NCI-H187 treated with DMSO at 0.1 percent for 48 hours (cell line): ENCODE results near the gene KCNH2.
"Not testable (repeated sequence)": the region's sequence is repeated elsewhere in the genome, so short reads cannot be mapped to it uniquely, and the experiment has no call there.

Experiments
- DNase-seq: peaks from one replicate; lab custom pipeline; 2025; lab: John Stamatoyannopoulos, UW

The KCNH2 gene, protein sequence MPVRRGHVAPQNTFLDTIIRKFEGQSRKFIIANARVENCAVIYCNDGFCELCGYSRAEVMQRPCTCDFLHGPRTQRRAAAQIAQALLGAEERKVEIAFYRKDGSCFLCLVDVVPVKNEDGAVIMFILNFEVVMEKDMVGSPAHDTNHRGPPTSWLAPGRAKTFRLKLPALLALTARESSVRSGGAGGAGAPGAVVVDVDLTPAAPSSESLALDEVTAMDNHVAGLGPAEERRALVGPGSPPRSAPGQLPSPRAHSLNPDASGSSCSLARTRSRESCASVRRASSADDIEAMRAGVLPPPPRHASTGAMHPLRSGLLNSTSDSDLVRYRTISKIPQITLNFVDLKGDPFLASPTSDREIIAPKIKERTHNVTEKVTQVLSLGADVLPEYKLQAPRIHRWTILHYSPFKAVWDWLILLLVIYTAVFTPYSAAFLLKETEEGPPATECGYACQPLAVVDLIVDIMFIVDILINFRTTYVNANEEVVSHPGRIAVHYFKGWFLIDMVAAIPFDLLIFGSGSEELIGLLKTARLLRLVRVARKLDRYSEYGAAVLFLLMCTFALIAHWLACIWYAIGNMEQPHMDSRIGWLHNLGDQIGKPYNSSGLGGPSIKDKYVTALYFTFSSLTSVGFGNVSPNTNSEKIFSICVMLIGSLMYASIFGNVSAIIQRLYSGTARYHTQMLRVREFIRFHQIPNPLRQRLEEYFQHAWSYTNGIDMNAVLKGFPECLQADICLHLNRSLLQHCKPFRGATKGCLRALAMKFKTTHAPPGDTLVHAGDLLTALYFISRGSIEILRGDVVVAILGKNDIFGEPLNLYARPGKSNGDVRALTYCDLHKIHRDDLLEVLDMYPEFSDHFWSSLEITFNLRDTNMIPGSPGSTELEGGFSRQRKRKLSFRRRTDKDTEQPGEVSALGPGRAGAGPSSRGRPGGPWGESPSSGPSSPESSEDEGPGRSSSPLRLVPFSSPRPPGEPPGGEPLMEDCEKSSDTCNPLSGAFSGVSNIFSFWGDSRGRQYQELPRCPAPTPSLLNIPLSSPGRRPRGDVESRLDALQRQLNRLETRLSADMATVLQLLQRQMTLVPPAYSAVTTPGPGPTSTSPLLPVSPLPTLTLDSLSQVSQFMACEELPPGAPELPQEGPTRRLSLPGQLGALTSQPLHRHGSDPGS

DNA sequence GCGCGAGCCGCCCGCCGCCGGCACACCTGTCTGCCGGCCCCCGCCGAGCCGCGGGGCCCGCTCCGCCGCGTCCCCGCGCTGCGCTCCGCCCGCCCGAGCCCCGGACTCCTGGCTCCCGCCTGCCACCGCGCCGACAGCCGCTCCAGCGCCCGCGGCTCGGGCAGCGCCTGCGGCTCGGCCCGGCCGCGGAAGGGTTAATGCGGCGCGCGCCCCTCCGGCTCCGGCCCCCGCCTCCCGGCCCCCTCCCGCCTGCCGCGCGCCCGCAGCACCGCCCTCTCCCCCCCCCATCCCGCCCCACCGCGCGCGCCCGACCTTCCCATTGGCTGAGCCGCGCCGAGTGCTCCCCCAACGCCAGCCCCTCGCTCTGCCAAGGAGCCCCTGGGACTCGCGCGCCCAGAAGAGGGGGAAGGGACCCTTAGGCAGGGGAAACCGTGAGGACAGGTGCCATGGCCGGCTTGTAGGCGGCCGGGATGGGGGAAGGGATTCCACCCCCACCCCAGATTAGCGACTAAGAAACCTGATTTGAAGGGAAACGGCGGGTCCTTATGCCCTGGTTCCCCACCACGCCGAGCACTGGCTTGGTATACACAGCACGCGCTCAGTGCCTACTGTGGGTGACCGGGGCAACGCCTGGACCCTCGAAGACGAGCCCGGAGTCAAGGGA, at the start of gene KCNH2:
Gene KCNH2 (minus strand): TSS at position 196 of the 664 bp plus-strand sequence. CDS start 408 bp downstream, outside the sequence.
- peak; percentile 67 for DNase-seq

DNA sequence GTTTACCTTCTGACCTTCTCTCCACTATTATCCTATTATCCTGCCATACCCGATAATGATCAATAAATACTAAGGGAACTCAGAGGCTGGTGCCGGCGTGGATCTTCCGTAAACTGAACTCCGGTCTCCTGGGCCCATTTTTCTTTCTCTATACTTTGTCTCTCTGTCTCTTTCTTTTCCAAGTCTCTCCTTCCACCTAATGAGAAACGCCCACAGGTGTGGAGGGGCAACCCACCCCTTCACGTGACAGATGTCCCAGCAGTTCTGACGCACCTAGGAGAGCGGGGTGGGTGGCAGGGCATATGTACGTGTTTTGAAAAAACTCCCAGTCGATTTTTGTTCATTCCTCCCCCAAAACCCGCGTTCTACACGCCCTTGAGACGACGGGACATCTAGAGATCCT, 49.6 kb upstream of the KCNH2 start:
- DNase-seq = not testable (repeated sequence)

DNA sequence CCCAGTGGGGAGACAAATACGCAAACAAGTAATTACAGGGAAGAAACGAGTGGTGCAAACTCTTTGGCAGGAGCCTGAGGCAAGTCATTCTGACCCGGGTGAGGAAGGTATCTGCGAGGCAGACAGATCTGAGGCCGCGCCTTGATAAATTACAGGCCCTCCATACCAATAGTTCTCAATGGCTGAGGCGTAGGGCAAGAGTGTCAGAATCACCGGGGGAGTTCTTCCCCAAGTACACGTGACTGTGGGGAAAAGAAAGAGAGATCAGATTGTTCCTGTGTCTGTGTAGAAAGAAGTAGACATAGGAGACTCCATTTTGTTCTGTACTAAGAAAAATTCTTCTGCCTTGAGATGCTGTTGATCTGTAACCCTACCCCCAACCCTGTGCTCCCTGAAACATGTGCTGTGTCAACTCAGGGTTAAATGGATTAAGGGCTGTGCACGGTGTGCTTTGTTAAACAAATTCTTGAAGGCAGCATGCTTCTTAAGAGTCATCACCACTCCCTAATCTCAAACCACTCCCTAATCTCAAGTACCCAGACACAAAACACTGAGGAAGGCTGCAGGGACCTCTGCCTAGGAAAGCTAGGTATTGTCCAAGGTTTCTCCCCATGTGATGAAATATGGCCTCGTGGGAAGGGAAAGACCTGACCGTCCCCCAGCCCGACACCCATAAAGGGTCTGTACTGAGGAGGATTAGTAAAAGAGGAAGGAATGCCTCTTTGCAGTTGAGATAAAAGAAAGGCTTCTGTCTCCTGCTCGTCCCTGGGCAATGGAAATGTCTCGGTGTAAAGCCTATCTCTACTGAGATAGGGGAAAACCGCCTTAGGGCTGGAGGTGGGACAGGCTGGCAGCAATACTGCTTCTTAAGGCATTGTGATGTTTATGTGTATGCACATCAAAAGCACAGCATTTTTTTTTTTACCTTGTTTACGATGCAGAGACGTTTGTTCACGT, 48.9 kb upstream of the KCNH2 start:
- DNase-seq = not testable (repeated sequence)

GRCh38 chr7:151025924-151026671, 48.0 kb upstream of the KCNH2 start:
- no peak for DNase-seq

GRCh38 chr7:151024435-151025056, 46.4 kb upstream of the KCNH2 start, which contains the start of gene ATG9B:
Gene ATG9B (minus strand): TSS chr7:151024494. CDS start chr7:151024423, 71 bp downstream.
- no peak for DNase-seq

DNA sequence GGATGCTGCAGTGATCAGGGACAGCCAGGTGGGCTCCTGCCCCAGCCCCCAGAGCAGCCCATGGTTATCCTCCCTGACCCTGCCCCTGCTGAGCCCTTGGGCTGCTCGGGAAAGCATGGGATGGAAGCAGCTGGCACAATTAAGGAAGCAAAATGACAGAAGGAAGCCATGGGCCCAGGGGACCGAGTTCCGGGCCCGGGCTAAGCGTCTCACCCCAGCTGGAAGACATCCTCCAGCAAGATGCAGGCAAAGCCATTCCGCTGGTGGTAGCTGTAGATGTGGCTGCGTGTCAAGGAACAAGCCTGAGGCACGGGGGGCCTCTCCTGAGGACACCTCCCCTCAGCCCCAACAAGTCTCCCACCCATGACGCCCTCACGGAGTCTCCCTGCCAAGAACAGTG, 45.1 kb upstream of the KCNH2 start:
- no peak for DNase-seq

- no peak for DNase-seq
Observed at GRCh38 chr7:151020231-151020630, 42.1 kb upstream of the KCNH2 start.

- no peak for DNase-seq
Observed at GRCh38 chr7:151019130-151019447, 41.0 kb upstream of the KCNH2 start.

GRCh38 chr7:151018421-151019129, 40.5 kb upstream of the KCNH2 start:
- no peak for DNase-seq

DNA sequence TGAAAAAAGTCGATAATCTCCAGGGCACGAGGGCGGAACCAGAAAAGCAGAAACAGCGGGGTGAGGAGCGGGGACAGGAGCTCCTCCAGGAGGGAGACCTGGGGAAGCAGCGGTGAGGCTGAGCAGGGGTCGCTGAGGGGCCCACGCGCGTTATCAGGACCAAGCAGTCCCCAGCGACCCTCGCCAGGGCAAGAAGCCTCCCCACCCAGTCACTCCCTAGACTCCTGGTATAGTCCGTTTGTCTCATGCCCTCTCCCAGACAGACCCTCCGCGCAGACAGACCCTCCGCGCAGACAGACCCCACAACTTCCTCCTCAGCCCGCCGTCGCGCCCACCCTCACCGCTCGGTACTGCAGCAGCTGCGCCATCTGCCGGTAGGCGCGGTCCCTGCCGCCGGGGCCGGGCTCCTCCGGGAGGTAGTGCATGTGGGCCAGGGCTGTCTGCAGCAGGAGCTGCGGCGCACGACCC, 39.9 kb upstream of the KCNH2 start:
- no peak for DNase-seq

DNA sequence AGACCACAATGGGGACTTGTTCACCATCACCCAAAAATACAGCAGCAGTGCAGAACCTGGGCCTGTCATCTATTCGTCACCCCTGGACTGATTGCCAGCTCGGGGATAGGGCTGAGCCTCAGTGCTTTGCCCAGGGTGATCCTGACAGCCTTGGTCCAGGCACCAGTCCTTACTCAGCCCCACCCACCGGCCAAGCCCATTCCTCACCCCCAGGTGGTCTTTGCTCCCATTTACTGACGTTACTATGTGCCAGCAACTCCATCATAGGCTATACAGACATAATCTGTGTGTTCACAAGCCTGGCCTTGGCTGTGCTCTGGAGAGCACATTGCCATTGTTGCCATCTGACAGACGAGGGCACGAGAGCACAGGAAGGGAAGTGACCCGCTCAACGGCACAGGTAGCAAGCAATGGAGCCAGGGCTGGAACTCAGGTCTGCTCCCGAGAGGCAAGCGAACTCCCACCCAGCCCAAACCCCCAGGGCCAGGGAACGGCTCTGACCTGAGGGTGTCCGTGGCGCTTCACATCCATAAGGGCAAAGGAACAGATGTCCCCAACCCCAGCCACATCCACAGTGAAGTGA, 39.3 kb upstream of the KCNH2 start:
- DNase-seq = no peak

GRCh38 chr7:151016942-151017341, 38.8 kb upstream of the KCNH2 start:
- no peak for DNase-seq

- no peak for DNase-seq
Observed at GRCh38 chr7:151016505-151016904, 38.4 kb upstream of the KCNH2 start.

DNA sequence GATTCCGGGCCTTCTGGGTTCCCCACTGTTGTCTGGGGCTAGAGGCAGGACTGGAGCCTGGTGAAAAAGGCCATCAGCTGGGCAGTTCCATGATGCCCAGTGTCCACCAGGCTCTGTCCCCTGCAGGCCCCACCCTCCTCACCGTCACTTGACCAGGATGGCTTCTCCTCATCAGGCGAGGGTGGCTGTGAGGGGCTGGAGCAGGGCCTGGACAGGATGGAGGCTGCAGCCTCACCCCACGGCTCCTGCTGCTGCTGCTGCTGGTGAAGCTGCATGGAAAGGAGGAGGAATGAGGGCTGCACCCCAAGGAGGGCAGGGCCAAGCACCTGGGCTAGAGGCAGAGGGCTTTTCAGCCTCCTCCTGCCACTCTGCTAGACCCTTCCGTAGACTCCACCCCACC, 37.8 kb upstream of the KCNH2 start:
- no peak for DNase-seq

- DNase-seq = no peak
Observed at GRCh38 chr7:151014950-151015349, 36.8 kb upstream of the KCNH2 start.

DNA sequence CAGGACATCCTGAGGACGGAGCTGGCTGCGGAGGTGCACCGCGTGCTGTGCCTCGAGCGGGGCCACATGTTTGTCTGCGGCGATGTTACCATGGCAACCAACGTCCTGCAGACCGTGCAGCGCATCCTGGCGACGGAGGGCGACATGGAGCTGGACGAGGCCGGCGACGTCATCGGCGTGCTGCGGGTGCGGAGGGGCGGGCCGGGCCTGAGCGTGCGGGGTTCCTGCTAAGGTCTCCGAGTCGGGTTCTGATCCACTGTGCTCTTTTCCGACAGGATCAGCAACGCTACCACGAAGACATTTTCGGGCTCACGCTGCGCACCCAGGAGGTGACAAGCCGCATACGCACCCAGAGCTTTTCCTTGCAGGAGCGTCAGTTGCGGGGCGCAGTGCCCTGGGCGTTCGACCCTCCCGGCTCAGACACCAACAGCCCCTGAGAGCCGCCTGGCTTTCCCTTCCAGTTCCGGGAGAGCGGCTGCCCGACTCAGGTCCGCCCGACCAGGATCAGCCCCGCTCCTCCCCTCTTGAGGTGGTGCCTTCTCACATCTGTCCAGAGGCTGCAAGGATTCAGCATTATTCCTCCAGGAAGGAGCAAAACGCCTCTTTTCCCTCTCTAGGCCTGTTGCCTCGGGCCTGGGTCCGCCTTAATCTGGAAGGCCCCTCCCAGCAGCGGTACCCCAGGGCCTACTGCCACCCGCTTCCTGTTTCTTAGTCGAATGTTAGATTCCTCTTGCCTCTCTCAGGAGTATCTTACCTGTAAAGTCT, 35.8 kb upstream of the KCNH2 start:
- DNase-seq = no peak

DNA sequence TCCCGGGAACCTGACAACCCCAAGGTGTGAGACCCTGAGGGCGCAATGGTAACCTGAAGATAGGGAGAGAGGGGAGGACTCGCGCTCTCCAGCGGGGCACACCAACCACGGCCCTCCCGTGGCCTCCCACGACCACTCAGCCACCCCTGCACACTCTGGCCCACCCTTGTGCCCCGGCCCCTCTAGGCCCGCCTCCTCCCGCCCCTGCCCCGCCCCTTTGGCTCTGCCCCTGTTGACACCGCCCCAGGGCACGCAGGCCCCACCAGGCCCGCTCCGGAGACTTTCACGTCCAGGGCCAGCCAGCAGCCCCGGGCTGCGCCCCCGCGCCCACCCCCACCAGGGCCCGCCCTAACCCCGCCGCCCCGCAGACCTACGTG, 35.2 kb upstream of the KCNH2 start:
- no peak for DNase-seq

GRCh38 chr7:151012911-151013347, 34.8 kb upstream of the KCNH2 start:
- no peak for DNase-seq
